ENCODE data around the gene PLA2G2A.

Gene PLA2G2A

GRCh38 chr1:19974822-19975416, 4.5 kb downstream of the PLA2G2A start:
- no peak for DNase-seq (ENCODE audit: low read depth in 2 of 2)

- DNase-seq (ENCODE audit: low read depth in 2 of 2), result no peak
These were observed 5.8 kb downstream of the PLA2G2A start for GRCh38 chr1:19973616-19974015.

GRCh38 chr1:19971664-19972063, 7.8 kb downstream of the PLA2G2A start:
- no peak for DNase-seq (ENCODE audit: low read depth in 2 of 2)

GRCh38 chr1:19969898-19970660, 9.3 kb downstream of the PLA2G2A start:
- no peak for DNase-seq (ENCODE audit: low read depth in 2 of 2)

- DNase-seq (ENCODE audit: low read depth in 2 of 2), result no peak
These were observed 11.6 kb downstream of the PLA2G2A start for GRCh38 chr1:19967808-19968207.

- DNase-seq (ENCODE audit: low read depth in 2 of 2), result no peak
These were observed 14.9 kb downstream of the PLA2G2A start for GRCh38 chr1:19964542-19964941.

- DNase-seq (ENCODE audit: low read depth in 2 of 2), result no peak
These were observed 15.8 kb downstream of the PLA2G2A start for GRCh38 chr1:19963636-19964035.

- DNase-seq (ENCODE audit: low read depth in 2 of 2), result no peak
These were observed 18.8 kb downstream of the PLA2G2A start for GRCh38 chr1:19960591-19960990.

GRCh38 chr1:19957779-19958178, 21.6 kb downstream of the PLA2G2A start:
- no peak for DNase-seq (ENCODE audit: low read depth in 2 of 2)

- no peak for DNase-seq (ENCODE audit: low read depth in 2 of 2)
These were observed 23.8 kb downstream of the PLA2G2A start for GRCh38 chr1:19955534-19956170.

GRCh38 chr1:19954059-19954458, 25.4 kb downstream of the PLA2G2A start:
- no peak for DNase-seq (ENCODE audit: low read depth in 2 of 2)

GRCh38 chr1:19949016-19949415, 30.4 kb downstream of the PLA2G2A start:
- DNase-seq (ENCODE audit: low read depth in 2 of 2), result no peak

GRCh38 chr1:19946971-19947370, 32.4 kb downstream of the PLA2G2A start:
- no peak for DNase-seq (ENCODE audit: low read depth in 2 of 2)

GRCh38 chr1:19946331-19946751, 33.1 kb downstream of the PLA2G2A start:
- no peak for DNase-seq (ENCODE audit: low read depth in 2 of 2)

- DNase-seq (ENCODE audit: low read depth in 2 of 2), result no peak
These were observed 33.5 kb downstream of the PLA2G2A start for GRCh38 chr1:19945914-19946313.

GRCh38 chr1:19942657-19943056, 36.8 kb downstream of the PLA2G2A start:
- no peak for DNase-seq (ENCODE audit: low read depth in 2 of 2)

- no peak for DNase-seq (ENCODE audit: low read depth in 2 of 2)
These were observed 37.3 kb downstream of the PLA2G2A start for GRCh38 chr1:19942088-19942487.

GRCh38 chr1:19941206-19941568, 38.2 kb downstream of the PLA2G2A start:
- DNase-seq (ENCODE audit: low read depth in 2 of 2), result no peak

GRCh38 chr1:19940486-19941205, 38.8 kb downstream of the PLA2G2A start:
- no peak for DNase-seq (ENCODE audit: low read depth in 2 of 2)

- DNase-seq (ENCODE audit: low read depth in 2 of 2), result no peak
These were observed 40.9 kb downstream of the PLA2G2A start for GRCh38 chr1:19938472-19938871.

- no peak for DNase-seq (ENCODE audit: low read depth in 2 of 2)
These were observed 43.2 kb downstream of the PLA2G2A start for GRCh38 chr1:19936061-19936750.

GRCh38 chr1:19934336-19934735, 45.1 kb downstream of the PLA2G2A start:
- no peak for DNase-seq (ENCODE audit: low read depth in 2 of 2)
